HCT116 (cell line): ENCODE results near the gene KRTAP5-4.

Experiments
- CTCF ChIP-seq, 3 experiments: fragments of 200-600 bp in 1 of 3; sonication (generic) in 1 of 3; IDR thresholded peaks in 2 of 3; conservative IDR thresholded peaks in 1 of 3; 2 replicates each; pipeline ENCODE4 v1.5.1; 2012 to 2017; ENCODE audit warnings: low read depth in 2 of 3, low read length in 2 of 3, antibody characterized with exemption in 1 of 3, borderline replicate concordance in 1 of 3, control low read depth in 1 of 3, mild to moderate bottlenecking in 1 of 3, mixed read lengths in 1 of 3, mixed run types in 1 of 3, moderate library complexity in 1 of 3; ENCODE audit not compliant: insufficient read depth in 1 of 3
- POLR2A ChIP-seq: IDR thresholded peaks from 2 replicates; pipeline ENCODE4 v1.7.0; 2011; ENCODE audit warnings: borderline replicate concordance; ENCODE audit not compliant: insufficient read depth, insufficient read length; ENCODE audit errors: extremely low read depth

GRCh38 chr11:1576825-1577224 lies 45.1 kb downstream of the KRTAP5-4 start:
- no peak for TF ChIP-seq CTCF (IDR thresholded peaks at IDR 0.05 in 2 of 3, conservative IDR thresholded peaks at IDR 0.05 in 1 of 3; ENCODE audit: borderline replicate concordance in 1 of 3, insufficient read depth in 1 of 3, low read depth in 2 of 3, low read length in 2 of 3)
- TF ChIP-seq POLR2A = no peak
